AG09319 (cell line): ENCODE data around the gene SKIDA1.

ENCODE experiments used
- DNase-seq: peaks from one replicate; pipeline ENCODE4 v3.0.0-alpha.2; 2010; ENCODE audit warnings: low read depth; ENCODE audit errors: extremely low read depth
- TF ChIP-seq, protein P1 (sequence below): IDR thresholded peaks from 2 replicates; pipeline ENCODE4 v1.5.1; 2011; ENCODE audit warnings: low read depth, mild to moderate bottlenecking, inconsistent platforms, low read length, moderate library complexity

Gene SKIDA1

DNA sequence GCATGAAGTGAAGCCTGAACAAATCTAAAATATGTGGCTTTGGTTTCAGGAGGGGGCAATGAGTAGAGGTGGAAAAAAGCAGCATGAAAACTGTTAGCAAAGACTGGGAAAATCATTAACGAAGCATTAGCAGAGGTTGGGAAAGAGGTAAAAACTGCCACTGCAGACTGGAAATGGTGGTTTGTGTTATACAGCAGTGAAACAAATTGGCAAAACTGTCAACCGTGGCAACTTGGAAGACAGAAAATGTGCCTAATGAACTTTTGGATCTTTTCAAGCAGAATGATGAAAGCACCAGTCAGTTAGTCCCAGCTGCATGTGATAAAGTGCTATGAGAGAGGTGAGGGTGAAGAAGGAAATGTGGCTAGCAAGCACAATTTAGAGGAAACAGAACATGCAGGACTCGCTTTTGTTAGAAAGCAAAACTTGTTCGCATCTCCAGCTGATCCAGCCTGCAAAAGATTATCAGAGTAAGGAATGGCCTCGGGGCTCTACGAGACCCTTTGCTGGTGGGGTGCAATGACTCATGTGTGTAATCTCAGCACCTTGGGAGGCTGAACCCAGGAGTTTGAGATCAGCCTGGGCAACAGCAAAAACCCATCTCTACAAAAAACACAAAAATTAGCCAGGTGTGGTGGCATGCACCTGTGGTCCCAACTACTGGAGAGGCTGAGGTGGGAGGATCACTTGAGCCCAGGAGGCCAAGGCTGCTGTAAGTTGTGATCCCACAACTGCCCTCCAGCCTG is 45.7 kb downstream of the SKIDA1 start:
- TF ChIP-seq, protein P1, sequence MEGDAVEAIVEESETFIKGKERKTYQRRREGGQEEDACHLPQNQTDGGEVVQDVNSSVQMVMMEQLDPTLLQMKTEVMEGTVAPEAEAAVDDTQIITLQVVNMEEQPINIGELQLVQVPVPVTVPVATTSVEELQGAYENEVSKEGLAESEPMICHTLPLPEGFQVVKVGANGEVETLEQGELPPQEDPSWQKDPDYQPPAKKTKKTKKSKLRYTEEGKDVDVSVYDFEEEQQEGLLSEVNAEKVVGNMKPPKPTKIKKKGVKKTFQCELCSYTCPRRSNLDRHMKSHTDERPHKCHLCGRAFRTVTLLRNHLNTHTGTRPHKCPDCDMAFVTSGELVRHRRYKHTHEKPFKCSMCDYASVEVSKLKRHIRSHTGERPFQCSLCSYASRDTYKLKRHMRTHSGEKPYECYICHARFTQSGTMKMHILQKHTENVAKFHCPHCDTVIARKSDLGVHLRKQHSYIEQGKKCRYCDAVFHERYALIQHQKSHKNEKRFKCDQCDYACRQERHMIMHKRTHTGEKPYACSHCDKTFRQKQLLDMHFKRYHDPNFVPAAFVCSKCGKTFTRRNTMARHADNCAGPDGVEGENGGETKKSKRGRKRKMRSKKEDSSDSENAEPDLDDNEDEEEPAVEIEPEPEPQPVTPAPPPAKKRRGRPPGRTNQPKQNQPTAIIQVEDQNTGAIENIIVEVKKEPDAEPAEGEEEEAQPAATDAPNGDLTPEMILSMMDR: no peak
- DNase-seq: no peak

DNA sequence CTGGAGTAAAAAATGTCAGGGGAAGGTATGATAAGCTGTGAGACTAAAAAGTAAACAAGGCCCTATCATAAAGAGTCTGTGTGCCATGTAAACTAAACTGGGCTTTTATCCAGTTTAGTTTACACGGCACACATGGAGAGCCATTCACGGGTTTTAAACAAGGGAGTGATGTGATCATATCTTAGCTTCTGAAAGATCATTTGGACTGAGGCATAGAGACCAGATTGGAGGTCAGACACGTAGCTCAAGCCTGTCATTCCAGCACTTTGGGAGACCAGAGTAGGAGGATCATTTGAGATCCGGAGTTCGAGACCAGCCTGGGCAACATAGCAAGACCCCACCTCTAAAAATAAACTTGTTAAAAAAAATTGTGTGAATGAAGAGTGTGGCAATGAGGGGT is 50.1 kb downstream of the SKIDA1 start:
- no peak for DNase-seq
- TF ChIP-seq, protein P1: no peak

DNA sequence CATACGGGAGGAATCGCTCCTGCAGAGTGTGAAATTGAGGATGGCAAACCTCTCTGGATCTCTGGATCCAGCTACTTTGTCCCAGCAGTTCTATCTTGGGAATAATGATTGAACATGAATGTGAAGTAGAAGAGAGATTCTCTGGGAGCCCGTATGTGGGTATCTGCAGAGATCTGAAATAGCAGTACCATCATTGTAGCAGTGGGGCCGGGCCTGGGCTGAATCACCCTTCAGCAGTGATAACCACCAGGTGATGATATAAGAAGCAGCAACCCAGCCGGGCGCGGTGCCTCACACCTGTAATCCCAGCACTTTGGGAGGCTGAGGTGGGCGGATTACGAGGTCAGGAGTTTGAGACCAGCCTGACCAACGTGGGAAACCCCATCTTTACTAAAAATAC is 51.9 kb downstream of the SKIDA1 start:
- DNase-seq: no peak
- TF ChIP-seq, protein P1: no peak

DNA sequence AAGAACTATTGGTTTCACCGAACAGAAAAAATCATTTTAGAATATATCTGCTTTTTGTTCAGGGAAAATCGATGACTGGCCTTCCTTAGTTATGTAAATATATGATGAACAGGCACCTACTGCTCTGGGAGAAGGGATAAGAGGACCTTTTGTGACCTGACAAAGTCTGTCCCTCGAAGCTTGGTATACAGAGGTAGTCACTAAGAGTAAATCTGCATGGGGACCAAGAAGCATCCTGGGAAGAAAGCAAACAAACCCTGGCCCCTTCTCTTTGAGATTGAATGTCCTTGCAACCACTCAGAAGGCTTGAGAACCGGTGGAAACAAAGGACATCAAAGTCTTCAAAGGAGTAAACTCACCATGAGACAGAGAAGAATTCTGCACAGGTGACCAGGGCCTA is 52.3 kb downstream of the SKIDA1 start:
- TF ChIP-seq, protein P1: no peak
- no peak for DNase-seq

DNA sequence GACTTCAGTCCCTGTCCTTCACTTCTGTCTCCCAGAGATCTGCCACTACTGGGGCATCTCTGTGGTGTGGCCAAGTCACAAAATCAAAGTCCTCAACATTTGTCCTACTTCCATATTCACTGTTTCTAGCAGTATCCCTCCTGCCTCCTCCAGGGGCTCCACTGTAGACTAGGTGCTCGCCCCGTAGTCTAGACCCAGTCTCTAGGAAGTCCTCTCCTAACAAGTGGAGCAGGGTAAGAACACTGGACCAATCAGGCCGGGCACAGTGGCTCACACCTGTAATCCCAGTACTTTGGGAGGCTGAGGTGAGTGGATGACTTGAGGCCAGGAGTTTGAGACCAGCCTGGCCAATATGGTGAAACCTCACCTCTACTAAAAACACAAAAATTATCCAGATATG is 57.4 kb downstream of the SKIDA1 start:
- TF ChIP-seq, protein P1: no peak

DNA sequence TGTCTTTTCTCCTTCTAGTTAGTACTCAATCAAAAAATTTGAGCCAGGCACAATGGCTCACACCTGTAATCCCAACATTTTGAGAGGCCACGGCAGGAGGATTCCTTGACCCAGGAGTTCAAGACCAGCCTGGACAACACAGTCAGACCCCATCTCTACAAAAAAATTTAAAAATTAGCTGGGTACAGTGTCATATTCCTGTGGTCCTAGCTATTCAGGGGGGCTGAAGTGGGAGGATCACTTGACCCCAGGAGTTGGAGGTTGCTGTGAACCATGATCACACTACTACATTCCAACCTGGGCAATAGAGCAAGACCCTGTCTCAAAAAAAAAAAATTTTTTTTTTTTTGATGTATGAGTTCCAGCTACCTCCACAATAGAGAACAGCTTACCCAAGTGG is 57.8 kb downstream of the SKIDA1 start:
- TF ChIP-seq, protein P1: no peak
- DNase-seq: no peak

More for the DNA sequence above, 57.4 kb downstream of the SKIDA1 start:
- no peak for DNase-seq

DNA sequence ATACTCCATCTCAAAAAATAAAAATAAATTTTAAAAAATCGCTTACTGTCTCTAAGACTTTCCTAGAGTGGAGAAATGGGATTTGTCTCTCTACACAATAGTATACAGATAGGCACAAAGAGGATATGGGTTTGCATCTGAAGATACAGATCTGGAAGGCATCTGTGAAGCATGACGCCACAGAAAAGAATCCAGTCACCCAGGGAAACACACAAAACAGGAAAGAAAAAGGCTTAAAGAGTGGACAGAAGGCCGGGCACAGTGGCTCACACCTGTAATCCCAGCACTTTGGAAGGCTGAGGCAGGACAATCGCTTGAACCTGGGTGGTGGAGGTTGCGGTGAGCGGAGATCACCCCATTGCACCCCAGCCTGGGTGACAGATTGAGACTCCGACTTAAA is 61.3 kb downstream of the SKIDA1 start:
- TF ChIP-seq, protein P1: no peak
- no peak for DNase-seq
